Body of pancreas (tissue), 4 donors: Measurements from ENCODE around the gene ILF3. TPM values are rescaled to one million over a fixed set of nuclear protein-coding genes. Genes with fewer than 3 reads are reported as not detected.

Source experiments
- ATAC-seq: fragments of 150-250 bp; one replicate; pipeline ENCODE4 v1.9.1; 2016
- DNase-seq, 4 donors: peaks; one replicate each; pipeline ENCODE4 v3.0.0-alpha.2; 2019
- H3K27ac ChIP-seq, 4 donors: fragments of 200-600 bp; sonication (generic); 1 replicate in 3 of 4; 2 replicates in 1 of 4; pipeline versions ENCODE4 v1.5.1 to v1.6.1; 2016 to 2019; ENCODE audit warnings: mild to moderate bottlenecking in 1 of 4, mixed read lengths in 1 of 4, moderate library complexity in 1 of 4
- H3K27me3 ChIP-seq, 2 donors: fragments of 200-600 bp; sonication (generic); one replicate each; pipeline ENCODE4 v1.6.0; 2016; ENCODE audit warnings: mild to moderate bottlenecking in 1 of 2
- H3K36me3 ChIP-seq, 2 donors: fragments of 200-600 bp; sonication (generic); replicated peaks in 1 of 2; 2 replicates each; pipeline ENCODE4 v1.5.1; 2016; ENCODE audit warnings: low read depth in 2 of 2; ENCODE audit not compliant: insufficient read depth in 1 of 2
- H3K4me1 ChIP-seq: fragments of 200-600 bp; sonication (generic); one replicate; pipeline ENCODE4 v1.6.0; 2016
- H3K4me3 ChIP-seq, 2 donors: fragments of 200-600 bp; sonication (generic); 1 replicate in 1 of 2; 2 replicates in 1 of 2; pipeline ENCODE4 v1.5.1; 2016 to 2019
- H3K9me3 ChIP-seq, 3 donors: fragments of 200-600 bp; sonication (generic); 1 replicate in 2 of 3; 2 replicates in 1 of 3; pipeline ENCODE4 v1.5.1; 2016
- CTCF ChIP-seq, 7 experiments: fragments of 450-650 bp in 4 of 7; fragments of 200-600 bp in 3 of 7; sonication (generic) in 3 of 7; IDR thresholded peaks; one replicate each; pipeline ENCODE4 v1.5.1; 2016 to 2019; ENCODE audit warnings: antibody characterized with exemption in 7 of 7
- POLR2A ChIP-seq, 3 donors: fragments of 450-650 bp; IDR thresholded peaks; one replicate each; pipeline ENCODE4 v1.6.1; 2016; ENCODE audit warnings: antibody characterized with exemption in 3 of 3, mild to moderate bottlenecking in 2 of 3
- WGBS, 2 donors: methylation state at CpG; one replicate each; pipeline ENCODE4 v1.1.5; 2017; 5-methylcytosine and 5-hydroxymethylcytosine counted together
- intact Hi-C: fragments of 100-400 bp; cut with DNase I; formaldehyde crosslinking; loops from one replicate; pipeline ENCODE4 v1.15.1; 2023
- total RNA-seq, 2 donors: library from RNA; depleted of rRNA; stranded (reverse); fragments of >200 nt; gene quantifications; one replicate each; pipeline ENCODE4 v1.1.0, GENCODE V29; 2016

Gene ILF3
- total RNA-seq, 2 donors from 2014 or later = 90.3 to 150 TPM

GRCh38 chr19:10621966-10622365 is 32.2 kb upstream of the ILF3 start:
- intact Hi-C loops = no loop called here
- H3K9me3 ChIP-seq = no peaks in the 10 kb centered on the region
- ATAC-seq = no peak
- DNase-seq = no peak
- TF ChIP-seq CTCF (IDR thresholded peaks at IDR 0.05) (no peak), POLR2A (IDR thresholded peaks at IDR 0.05) (no peak)
- H3K27ac ChIP-seq = no peak overlapping the region
- 91 to 96% methylated on average over 8 of the region's 8 CpGs for WGBS, 2 donors
- H3K36me3 ChIP-seq = no peaks in the 10 kb centered on the region
- H3K4me3 ChIP-seq = no peak overlapping the region
- no peaks in the 10 kb centered on the region for H3K27me3 ChIP-seq
- peaks cover 17% of the 10 kb centered on the region for H3K4me1 ChIP-seq

- ATAC-seq = no peak
- H3K36me3 ChIP-seq = no peaks in the 10 kb centered on the region
- peaks cover 22% of the 10 kb centered on the region for H3K4me1 ChIP-seq
- no peaks in the 10 kb centered on the region for H3K27me3 ChIP-seq
- intact Hi-C loops = no loop called here
- no peak overlapping the region for H3K4me3 ChIP-seq
- H3K9me3 ChIP-seq = no peaks in the 10 kb centered on the region
- no peak for TF ChIP-seq CTCF (IDR thresholded peaks at IDR 0.05)
- peak overlapping the region in 3 of 4 donors; percentile 83 to 95 (median 88) for H3K27ac ChIP-seq
- DNase-seq = no peak
- WGBS, 2 donors = 6 to 50% methylated on average over 2 to 6 of the region's 6 CpGs
These were observed 29.6 kb upstream of the ILF3 start for GRCh38 chr19:10624585-10624984.

GRCh38 chr19:10625003-10625761 is 29.0 kb upstream of the ILF3 start, which contains the start of gene SLC44A2:
Gene SLC44A2 (plus strand): TSS chr19:10625553. CDS start chr19:10625634, 81 bp downstream.
- TF ChIP-seq POLR2A (IDR thresholded peaks at IDR 0.05) = peak; percentile 64 to 86 (median 79)
- peak in 2 of 7 experiments; percentile 30 to 32 for TF ChIP-seq CTCF (IDR thresholded peaks at IDR 0.05)
- intact Hi-C loops = no loop called here
- WGBS, 2 donors = 3 to 8% methylated on average over 6 to 39 of the region's 53 CpGs
- H3K27me3 ChIP-seq = no peaks in the 10 kb centered on the region
- peak within 1 kb of the TSS; percentile 74 to 95 (median 86) for H3K27ac ChIP-seq
- H3K4me3 ChIP-seq = peak within 1 kb of the TSS; percentile 46 to 52
- peaks cover 0 to 3% of the 10 kb centered on the region in 2 donors for H3K36me3 ChIP-seq
- DNase-seq = peak; percentile 91 to 96 (median 95)
- H3K4me1 ChIP-seq = peaks cover 22% of the 10 kb centered on the region
- peak; percentile 98 for ATAC-seq
- H3K9me3 ChIP-seq = no peaks in the 10 kb centered on the region

- peak overlapping the region; percentile 74 to 95 (median 86) for H3K27ac ChIP-seq
- 5 to 15% methylated on average over 10 of the region's 10 CpGs for WGBS, 2 donors
- no peaks in the 10 kb centered on the region for H3K27me3 ChIP-seq
- ATAC-seq (peak; percentile 9), DNase-seq (peak in 1 of 4 donors; percentile 19)
- peaks cover 0 to 4% of the 10 kb centered on the region in 2 donors for H3K36me3 ChIP-seq
- no peaks in the 10 kb centered on the region for H3K9me3 ChIP-seq
- peaks cover 22% of the 10 kb centered on the region for H3K4me1 ChIP-seq
- no peak for TF ChIP-seq POLR2A (IDR thresholded peaks at IDR 0.05)
- TF ChIP-seq CTCF (IDR thresholded peaks at IDR 0.05) = no peak
- H3K4me3 ChIP-seq = peak overlapping the region; percentile 46 to 52
- intact Hi-C loops = no loop called here
These were observed 28.4 kb upstream of the ILF3 start for GRCh38 chr19:10625762-10626138.
